Upper lobe of left lung (tissue), 6 donors: ENCODE results near the gene ZCCHC3. TPM values are rescaled to one million over a fixed set of nuclear protein-coding genes. Genes with fewer than 3 reads are reported as not detected.

Source experiments
- ATAC-seq, 2 donors: fragments of 200-7000 bp; cut with Tn5 transposase; one replicate each; pipeline ENCODE4 v1.9.1; 2022; ENCODE audit warnings: mild to moderate bottlenecking in 2 of 2, moderate library complexity in 2 of 2; ENCODE audit not compliant: low FRiP score in 2 of 2
- DNase-seq, 2 donors: peaks; one replicate each; pipeline ENCODE4 v3.0.0-alpha.2; 2019 to 2020
- H3K27ac ChIP-seq, 4 donors: fragments of 200-600 bp; sonication (generic); one replicate each; pipeline ENCODE4 v1.5.1; 2016 to 2019
- H3K27me3 ChIP-seq, 4 donors: fragments of 200-600 bp; sonication (generic); one replicate each; pipeline ENCODE4 v1.5.1; 2017 to 2019
- H3K36me3 ChIP-seq, 4 donors: fragments of 200-600 bp; sonication (generic); one replicate each; pipeline ENCODE4 v1.5.1; 2016 to 2019
- H3K4me1 ChIP-seq, 4 donors: fragments of 200-600 bp; sonication (generic); one replicate each; pipeline ENCODE4 v1.5.1; 2018 to 2019
- H3K4me3 ChIP-seq, 4 donors: fragments of 200-600 bp; sonication (generic); one replicate each; pipeline ENCODE4 v1.5.1; 2017 to 2019; ENCODE audit warnings: mild to moderate bottlenecking in 2 of 4, moderate library complexity in 1 of 4
- H3K9me3 ChIP-seq, 4 donors: fragments of 200-600 bp; sonication (generic); one replicate each; pipeline ENCODE4 v1.5.1; 2018 to 2019
- CTCF ChIP-seq, 6 experiments: fragments of 450-650 bp in 4 of 6; fragments of 200-600 bp in 2 of 6; sonication (generic) in 2 of 6; IDR thresholded peaks; one replicate each; pipeline ENCODE4 v1.5.1; 2016 to 2019; ENCODE audit warnings: antibody characterized with exemption in 6 of 6
- EP300 ChIP-seq, 4 donors: sonication (generic); formaldehyde crosslinking; IDR thresholded peaks; one replicate each; pipeline ENCODE4 v1.5.1; 2017; ENCODE audit warnings: antibody characterized with exemption in 4 of 4, control low read depth in 2 of 4
- POLR2A ChIP-seq, 4 donors: fragments of 450-650 bp; IDR thresholded peaks; one replicate each; pipeline ENCODE4 v1.5.1; 2016 to 2017; ENCODE audit warnings: antibody characterized with exemption in 4 of 4, mild to moderate bottlenecking in 2 of 4
- POLR2AphosphoS5 ChIP-seq, 2 donors: sonication (generic); formaldehyde crosslinking; IDR thresholded peaks; one replicate each; pipeline ENCODE4 v1.5.1; 2017; ENCODE audit warnings: antibody characterized with exemption in 2 of 2
- WGBS, 2 donors: methylation state at CpG; one replicate each; pipeline ENCODE4 v1.1.5; 2017 to 2018; 5-methylcytosine and 5-hydroxymethylcytosine counted together
- total RNA-seq, 6 donors: library from RNA; depleted of rRNA in 4 of 6; stranded (reverse); fragments of >200 nt in 4 of 6; gene quantifications; one replicate each; pipeline versions ENCODE4 v1.1.0 to v1.2.1, GENCODE V29; 2016 to 2021
- donor health status: DM: no; HTN: no; CAD: no; lungs with moderate emphysema.
- donor health status: DM: no; HTN: yes; CAD: no; lungs with severe emphysema.

Gene ZCCHC3
- total RNA-seq, 6 donors from 2014 or later: 14.2 to 18.5 (median 17.3) TPM

DNA sequence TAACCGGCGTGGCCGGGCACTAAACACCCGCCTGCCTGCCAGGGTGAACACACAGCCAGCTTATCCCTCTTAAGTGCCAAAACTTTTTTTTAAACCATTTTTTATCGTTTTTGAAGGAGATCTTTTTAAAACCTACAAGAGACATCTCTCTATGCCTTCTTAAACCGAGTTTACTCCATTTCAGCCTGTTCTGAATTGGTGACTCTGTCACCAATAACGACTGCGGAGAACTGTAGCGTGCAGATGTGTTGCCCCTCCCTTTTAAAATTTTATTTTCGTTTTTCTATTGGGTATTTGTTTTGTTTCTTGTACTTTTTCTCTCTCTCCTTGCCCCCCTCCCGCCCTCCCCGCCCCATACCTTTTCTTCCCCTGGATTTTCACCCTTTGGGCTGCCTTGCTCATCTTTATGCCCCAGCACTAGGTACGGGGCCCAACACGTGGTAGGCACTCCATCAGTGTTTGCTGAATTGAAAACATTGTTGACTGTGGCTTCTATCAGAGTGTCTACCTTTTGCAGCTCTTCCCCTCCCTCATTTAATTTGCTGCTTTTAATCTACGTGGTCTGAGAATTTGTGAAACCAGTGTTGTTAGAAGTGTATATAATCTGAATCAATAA lies 1.5 kb downstream of the ZCCHC3 start:
- peaks cover 34 to 48% (median 36%) of the 10 kb centered on the region in 4 donors for H3K4me1 ChIP-seq
- H3K27ac ChIP-seq: peak overlapping the region; percentile 94 to 100 (median 99)
- no peaks in the 10 kb centered on the region for H3K27me3 ChIP-seq
- H3K4me3 ChIP-seq: peak overlapping the region; percentile 79 to 92 (median 86)
- no peaks in the 10 kb centered on the region for H3K36me3 ChIP-seq
- DNase-seq (no peak), ATAC-seq (no peak)
- 3 to 8% methylated on average over 15 of the region's 15 CpGs for WGBS, 2 donors
- H3K9me3 ChIP-seq: no peaks in the 10 kb centered on the region
- TF ChIP-seq EP300 (IDR thresholded peaks at IDR 0.05): no peak
- no peak for TF ChIP-seq CTCF (IDR thresholded peaks at IDR 0.05)
- no peak for TF ChIP-seq POLR2AphosphoS5 (IDR thresholded peaks at IDR 0.05)

DNA sequence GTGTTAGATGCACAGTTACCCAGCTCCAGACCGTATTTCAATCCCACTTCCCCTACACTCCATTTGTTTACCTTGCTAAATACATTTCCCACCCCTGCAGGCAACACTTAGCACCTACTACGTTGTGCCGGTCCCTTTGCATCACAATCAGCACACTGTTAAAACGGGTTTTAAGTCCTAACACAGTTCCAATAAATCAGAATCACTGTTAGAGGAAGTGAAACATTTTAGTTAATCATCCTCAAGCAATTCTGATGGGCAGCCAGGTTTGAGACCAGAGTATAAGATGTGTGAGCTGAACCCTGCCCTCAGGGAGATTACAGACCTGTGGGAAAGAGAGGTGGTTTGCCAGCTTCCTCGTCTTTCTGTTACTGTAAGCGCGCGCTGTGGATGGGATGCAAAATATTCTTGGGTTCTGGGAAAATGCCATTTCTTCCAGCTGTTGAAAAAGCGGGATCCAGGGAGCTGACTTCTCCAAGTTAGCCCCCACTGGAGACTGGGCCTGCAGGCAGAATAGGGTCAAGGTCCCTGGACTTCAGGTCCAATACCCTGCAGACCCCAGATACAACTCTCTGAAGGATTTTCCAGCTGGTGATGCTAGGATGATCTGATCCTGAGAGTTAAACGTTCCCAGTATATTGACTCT lies 3.1 kb downstream of the ZCCHC3 start:
- H3K4me3 ChIP-seq: peak overlapping the region in 1 of 4 donors; percentile 79
- TF ChIP-seq CTCF (IDR thresholded peaks at IDR 0.05) (no peak), POLR2A (IDR thresholded peaks at IDR 0.05) (no peak), POLR2AphosphoS5 (IDR thresholded peaks at IDR 0.05) (no peak), EP300 (IDR thresholded peaks at IDR 0.05) (no peak)
- no peaks in the 10 kb centered on the region for H3K9me3 ChIP-seq
- no peak for ATAC-seq
- peaks cover 34 to 48% (median 36%) of the 10 kb centered on the region in 4 donors for H3K4me1 ChIP-seq
- DNase-seq: no peak
- peak overlapping the region in 2 of 4 donors; percentile 70 to 100 for H3K27ac ChIP-seq
- 43 to 48% methylated on average over 10 of the region's 10 CpGs for WGBS, 2 donors
- H3K36me3 ChIP-seq: no peaks in the 10 kb centered on the region
- H3K27me3 ChIP-seq: no peaks in the 10 kb centered on the region

GRCh38 chr20:301886-302848 lies 4.8 kb downstream of the ZCCHC3 start:
- no peaks in the 10 kb centered on the region for H3K9me3 ChIP-seq
- H3K4me1 ChIP-seq: peaks cover 28 to 37% (median 34%) of the 10 kb centered on the region in 4 donors
- TF ChIP-seq POLR2AphosphoS5 (IDR thresholded peaks at IDR 0.05) (no peak), POLR2A (IDR thresholded peaks at IDR 0.05) (no peak), CTCF (IDR thresholded peaks at IDR 0.05) (no peak), EP300 (IDR thresholded peaks at IDR 0.05) (no peak)
- DNase-seq (no peak), ATAC-seq (no peak)
- H3K4me3 ChIP-seq: no peak overlapping the region
- H3K27ac ChIP-seq: peak overlapping the region in 2 of 4 donors; percentile 70 to 100
- no peaks in the 10 kb centered on the region for H3K36me3 ChIP-seq
- no peaks in the 10 kb centered on the region for H3K27me3 ChIP-seq
- WGBS, 2 donors: 81 to 83% methylated on average over 13 of the region's 13 CpGs

DNA sequence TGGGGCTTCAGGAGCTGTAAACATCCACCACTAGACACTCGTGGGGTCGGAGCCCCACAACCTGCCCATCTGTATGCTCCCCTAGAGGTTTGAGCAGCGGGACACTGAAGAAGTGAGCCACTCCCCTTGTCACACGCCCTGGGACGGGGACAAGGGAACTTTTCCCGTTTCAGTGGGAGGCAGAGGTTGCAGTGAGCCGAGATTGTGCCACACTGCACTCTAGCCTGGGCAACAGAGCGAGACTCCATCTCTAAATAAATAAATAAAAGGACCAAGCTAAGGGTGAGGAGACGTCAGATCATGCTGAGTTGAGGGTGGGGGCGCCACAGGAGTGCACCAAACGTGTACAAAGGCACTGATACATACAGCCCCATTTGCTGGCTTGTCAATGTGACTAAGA lies 8.4 kb downstream of the ZCCHC3 start:
- Histone ChIP-seq H3K27ac (no peak overlapping the region), H3K27me3 (no peaks in the 10 kb centered on the region), H3K9me3 (no peaks in the 10 kb centered on the region), H3K4me1 (peaks cover 21 to 29% (median 25%) of the 10 kb centered on the region in 4 donors), H3K4me3 (no peak overlapping the region), H3K36me3 (no peaks in the 10 kb centered on the region)
- DNase-seq (no peak), ATAC-seq (no peak)
- TF ChIP-seq EP300 (IDR thresholded peaks at IDR 0.05) (no peak), POLR2A (IDR thresholded peaks at IDR 0.05) (no peak), CTCF (IDR thresholded peaks at IDR 0.05) (no peak), POLR2AphosphoS5 (IDR thresholded peaks at IDR 0.05) (no peak)
- WGBS, 2 donors: 73 to 78% methylated on average over 11 of the region's 11 CpGs
